Stimulated activated CD8-positive, alpha-beta memory T cell treated with anti-CD3 and anti-CD28 coated beads, Interleukin-7, amount 100 ng/mL, for 48 hours (primary cell): ENCODE results near the gene ADCY5.

Experiments
- DNase-seq, 2 donors: peaks; one replicate each; pipeline ENCODE4 v3.0.0-alpha.2; 2020; ENCODE audit warnings: low read depth in 1 of 2; ENCODE audit errors: extremely low read depth in 1 of 2

ADCY5 gene

GRCh38 chr3:123411340-123412040 is 37.4 kb downstream of the ADCY5 start:
- no peak for DNase-seq

- DNase-seq, result no peak
Observed at GRCh38 chr3:123410149-123410515, 38.8 kb downstream of the ADCY5 start.

GRCh38 chr3:123409443-123410148 is 39.3 kb downstream of the ADCY5 start:
- no peak for DNase-seq

- DNase-seq, result no peak
Observed at GRCh38 chr3:123406598-123406997, 42.3 kb downstream of the ADCY5 start.

- DNase-seq, result no peak
Observed at GRCh38 chr3:123405936-123406510, 42.9 kb downstream of the ADCY5 start.

- DNase-seq, result no peak
Observed at GRCh38 chr3:123405021-123405420, 43.9 kb downstream of the ADCY5 start.

- DNase-seq, result no peak
Observed at GRCh38 chr3:123404391-123404790, 44.5 kb downstream of the ADCY5 start.

- no peak for DNase-seq
Observed at GRCh38 chr3:123401836-123402530, 46.9 kb downstream of the ADCY5 start.

GRCh38 chr3:123400169-123400568 is 48.7 kb downstream of the ADCY5 start:
- DNase-seq, result no peak

GRCh38 chr3:123399653-123400052 is 49.2 kb downstream of the ADCY5 start:
- DNase-seq, result no peak

GRCh38 chr3:123397921-123398785 is 50.7 kb downstream of the ADCY5 start:
- no peak for DNase-seq

GRCh38 chr3:123397050-123397590 is 51.8 kb downstream of the ADCY5 start:
- no peak for DNase-seq

- DNase-seq, result no peak
Observed at GRCh38 chr3:123396171-123397049, 52.5 kb downstream of the ADCY5 start.

- no peak for DNase-seq
Observed at GRCh38 chr3:123395235-123395634, 53.7 kb downstream of the ADCY5 start.

GRCh38 chr3:123394391-123395020 is 54.4 kb downstream of the ADCY5 start:
- no peak for DNase-seq

- DNase-seq, result no peak
Observed at GRCh38 chr3:123392871-123393620, 55.8 kb downstream of the ADCY5 start.

- no peak for DNase-seq
Observed at GRCh38 chr3:123392368-123392767, 56.5 kb downstream of the ADCY5 start.

- DNase-seq, result no peak
Observed at GRCh38 chr3:123390865-123391600, 57.9 kb downstream of the ADCY5 start.
